NCI-H2171 treated with DMSO at 0.1 percent for 48 hours (cell line): ENCODE results near the gene PGM3.

Experiments used
- DNase-seq: peaks from one replicate; lab custom pipeline; 2025; lab: John Stamatoyannopoulos, UW

The PGM3 gene

DNA sequence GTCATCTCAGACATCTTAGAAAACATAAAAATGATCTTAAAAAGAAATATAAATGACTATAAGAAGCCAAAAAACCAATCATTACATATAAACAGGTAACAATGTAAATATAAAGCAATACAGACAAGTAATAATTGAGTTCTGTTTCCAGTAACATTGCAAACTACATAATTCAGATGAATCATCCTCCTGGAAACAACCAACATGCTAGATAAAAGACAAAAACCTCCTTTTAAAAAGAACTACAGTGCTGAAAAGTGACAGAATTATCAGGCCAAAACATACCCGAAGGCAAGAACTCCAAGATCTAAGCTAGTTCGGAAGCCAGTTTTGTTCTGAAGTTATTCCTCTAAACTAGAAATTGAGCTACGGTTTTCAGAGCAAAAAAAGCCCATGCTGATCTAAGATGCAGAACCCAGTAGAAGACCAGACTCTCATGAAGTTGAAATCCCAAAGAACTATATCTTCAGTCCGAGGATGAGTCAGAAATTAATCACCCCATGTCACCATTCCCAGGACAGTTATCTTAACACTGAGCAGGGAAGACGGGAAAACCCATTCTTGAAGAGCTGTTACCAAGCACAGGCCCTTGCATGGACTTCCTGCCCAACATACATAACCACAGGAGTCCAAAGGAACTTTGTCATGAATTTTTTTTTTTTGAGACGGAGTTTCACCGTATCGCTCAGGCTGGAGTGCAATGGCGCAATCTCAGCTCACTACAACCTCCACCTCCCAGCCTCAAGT lies 9.8 kb downstream of the PGM3 start:
- DNase-seq, result no peak

DNA sequence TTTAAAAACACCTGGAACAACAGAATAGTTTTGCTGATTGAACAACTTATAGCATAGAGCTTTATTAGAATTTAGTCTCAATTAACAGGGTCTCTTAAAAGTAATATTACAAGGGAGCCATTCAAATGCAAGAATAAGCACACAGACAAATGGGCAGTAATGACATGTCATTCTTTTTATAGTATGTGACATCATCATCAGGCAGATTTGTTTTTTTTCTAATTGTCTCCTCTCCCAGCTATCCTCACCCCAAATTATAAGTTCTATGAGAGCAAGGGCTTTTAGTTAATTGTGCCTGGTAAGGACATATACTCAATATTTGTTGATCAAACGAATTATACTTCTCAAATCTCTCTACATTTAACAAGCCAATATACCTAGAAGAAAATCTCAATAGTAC lies 11.0 kb downstream of the PGM3 start:
- DNase-seq, result no peak

DNA sequence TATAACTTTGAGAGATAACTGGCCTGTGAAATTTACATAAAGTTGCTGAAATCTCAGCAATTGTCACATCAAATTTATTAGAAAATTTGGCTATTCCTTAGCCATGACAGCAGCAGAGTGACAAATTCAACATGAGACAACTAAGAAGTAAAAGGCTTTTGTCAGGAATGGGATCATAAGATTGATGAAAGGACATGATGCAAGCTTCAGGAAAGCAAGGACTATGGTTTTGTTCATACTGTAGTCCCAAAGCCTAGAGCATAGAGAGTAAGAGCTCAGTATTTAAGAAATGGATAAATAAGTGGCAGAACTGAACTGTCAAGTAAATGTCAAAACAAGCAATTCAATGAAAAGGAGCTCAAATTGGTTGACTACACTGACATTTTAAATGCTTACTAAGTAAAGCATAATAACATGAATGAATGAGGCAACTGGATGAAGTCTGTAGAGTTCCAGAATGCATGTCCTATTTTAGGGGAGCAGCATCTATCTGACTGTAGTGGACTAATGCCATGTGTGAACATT lies 12.6 kb downstream of the PGM3 start:
- DNase-seq, result no peak

DNA sequence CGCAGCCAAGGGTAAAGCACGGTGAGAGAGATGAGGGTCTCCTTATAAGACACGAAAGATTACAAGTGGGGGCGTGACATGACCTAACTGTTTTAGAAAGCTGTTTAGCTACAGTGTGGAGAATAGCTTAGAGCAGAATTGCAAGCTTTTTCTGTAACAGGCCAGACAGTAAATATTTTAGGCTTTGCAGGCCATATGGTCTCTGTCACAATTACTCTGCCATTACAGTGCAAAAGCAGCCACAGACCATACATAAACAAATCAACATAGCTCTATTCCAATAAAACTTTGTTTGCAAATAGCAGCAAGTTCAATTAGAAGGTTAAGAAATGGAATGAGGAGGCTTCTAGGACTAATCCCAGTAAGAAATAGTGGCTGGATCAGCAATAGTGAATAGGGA lies 16.8 kb downstream of the PGM3 start:
- no peak for DNase-seq

DNA sequence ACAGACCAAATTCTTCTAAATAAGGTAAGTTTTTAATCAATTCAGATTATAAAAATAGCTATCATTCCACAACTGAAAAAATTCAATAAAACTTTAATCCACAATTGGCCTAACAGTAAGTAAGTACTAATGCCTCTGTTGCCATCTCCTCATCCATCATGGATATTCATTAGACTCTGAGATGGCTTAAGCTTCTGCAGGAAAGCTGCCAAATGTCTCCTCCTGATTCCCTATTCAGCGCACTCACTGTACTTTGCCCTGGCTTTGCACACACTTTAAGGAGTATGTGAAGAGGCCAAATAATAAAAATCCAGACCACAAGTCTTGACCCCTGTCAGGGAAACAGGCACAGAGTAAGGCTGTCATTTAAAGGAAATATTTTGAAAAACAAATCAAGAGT lies 23.6 kb downstream of the PGM3 start:
- no peak for DNase-seq

DNA sequence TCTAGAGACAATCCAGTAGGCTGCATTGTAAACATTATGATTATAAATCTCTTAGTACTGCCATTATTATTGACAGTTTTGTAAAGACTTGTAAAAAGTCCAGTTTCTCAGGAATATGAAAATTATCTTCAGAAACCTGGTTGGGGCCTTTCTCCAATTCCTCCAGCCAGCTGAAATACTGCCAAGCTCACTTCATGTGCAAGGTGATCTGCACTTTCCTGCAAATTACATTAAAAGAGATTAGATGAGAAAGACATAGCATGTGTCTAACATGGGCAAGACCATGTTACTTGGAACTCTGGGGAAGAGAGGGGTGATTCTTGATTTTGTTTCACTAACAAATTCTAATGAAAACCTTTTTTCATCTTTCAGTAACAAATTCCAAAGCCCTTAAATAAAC lies 24.0 kb downstream of the PGM3 start:
- DNase-seq, result no peak

DNA sequence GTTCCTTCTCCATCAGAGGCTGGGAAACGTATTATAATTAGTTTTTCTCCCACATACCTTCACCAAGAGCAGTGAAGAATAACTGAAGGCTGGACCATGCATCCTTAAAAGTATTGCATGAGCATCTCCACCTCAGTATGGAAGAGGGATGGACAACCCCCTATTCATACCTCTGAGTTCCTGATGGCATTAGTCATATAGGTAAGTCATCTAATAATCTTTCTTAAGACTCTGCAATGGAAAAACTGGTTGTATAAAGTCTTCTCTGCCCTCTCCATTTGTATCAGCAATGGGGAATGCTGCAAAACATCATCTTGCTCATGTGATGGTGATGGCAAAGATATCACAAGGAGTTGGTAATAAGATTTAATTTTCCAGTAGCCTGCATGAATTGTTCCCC lies 24.5 kb downstream of the PGM3 start:
- no peak for DNase-seq

DNA sequence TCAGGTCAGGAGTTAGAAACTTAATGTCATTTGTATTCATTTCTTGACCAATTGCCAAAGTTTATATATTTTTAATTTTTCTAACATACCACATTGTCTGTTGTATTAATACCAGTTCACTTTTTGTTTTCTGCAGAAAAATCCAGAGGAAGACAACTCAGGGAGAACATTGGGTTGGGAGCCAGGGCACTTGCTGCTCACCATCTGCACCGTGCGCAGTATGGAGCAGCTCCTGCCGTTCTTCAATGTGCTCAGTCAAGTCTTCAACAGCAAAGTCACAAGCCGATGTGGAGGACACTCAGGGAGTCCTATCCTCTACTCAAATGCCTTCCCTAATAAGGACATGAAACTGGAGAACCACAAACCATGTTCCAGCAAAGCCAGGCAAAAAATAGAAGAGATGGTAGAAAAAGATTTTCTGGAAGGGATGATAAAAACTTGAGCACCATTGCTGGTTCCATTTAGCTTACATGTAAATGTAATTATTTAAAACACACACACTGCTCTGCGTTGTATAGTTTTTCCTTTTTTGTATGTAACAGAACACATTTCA lies 25.3 kb downstream of the PGM3 start:
- DNase-seq, result no peak

DNA sequence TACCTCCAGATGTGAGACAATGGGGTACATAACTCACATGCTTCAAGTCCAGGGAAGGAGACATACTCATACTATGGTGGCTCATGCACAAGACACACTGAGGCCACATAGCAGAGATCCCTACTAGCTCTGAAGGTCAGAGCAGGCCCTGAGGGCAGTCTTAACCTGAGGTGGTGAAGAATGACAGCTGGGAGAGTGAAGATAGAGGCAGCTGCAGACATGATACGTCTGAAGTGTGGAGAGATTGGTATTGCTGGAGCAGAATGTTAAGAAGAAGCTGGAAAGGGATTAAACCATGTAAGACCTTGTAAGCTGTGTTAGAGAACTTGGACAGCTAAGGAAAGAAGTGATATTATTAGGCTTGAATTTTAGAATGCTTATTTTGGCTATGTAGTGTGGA lies 32.9 kb downstream of the PGM3 start:
- no peak for DNase-seq

DNA sequence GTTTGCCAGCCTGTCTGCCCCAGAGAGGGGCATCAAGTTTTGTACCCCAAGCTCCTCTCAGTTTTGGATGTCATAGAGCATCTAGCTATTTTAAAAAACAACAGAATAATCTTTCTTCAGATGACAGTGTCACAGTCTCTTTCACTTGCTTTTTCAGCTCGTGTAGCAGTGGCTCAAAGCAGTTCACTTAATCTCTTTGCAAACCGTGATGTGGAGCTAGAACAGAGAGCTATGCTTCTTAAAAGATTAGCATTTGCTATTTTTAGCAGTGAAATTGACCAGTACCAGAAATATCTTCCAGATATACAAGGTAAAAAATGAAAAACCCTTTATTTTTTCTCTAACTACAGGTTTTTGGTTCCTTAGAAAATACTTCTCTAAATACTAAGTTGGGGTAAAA lies 37.3 kb downstream of the PGM3 start:
- no peak for DNase-seq

DNA sequence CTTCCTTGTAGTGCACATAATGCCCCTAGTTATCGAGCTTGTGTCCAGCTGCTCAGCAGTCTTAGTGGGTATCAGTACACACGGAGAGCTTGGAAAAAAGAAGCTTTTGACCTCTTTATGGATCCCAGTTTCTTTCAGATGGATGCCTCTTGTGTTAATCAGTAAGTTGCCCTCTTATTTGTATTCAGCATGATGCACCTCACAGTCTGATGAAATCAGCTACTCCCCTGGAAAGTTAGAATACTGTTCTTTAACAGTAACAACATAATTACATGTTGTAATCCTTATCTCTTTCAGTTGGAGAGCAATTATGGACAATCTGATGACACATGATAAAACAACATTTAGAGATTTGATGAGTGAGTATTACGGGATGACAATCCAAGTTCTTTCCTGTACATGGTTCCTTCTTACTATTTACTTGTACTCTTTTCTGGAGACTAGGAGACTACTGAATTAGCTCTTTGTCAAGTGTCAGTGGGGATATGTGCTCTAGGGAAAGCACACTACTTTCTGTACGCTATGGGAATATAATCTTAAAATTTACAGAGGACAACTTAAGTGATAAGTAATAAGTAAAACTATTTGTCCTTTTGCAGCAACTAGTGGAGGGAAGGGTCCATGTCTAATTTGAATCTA lies 39.1 kb downstream of the PGM3 start:
- no peak for DNase-seq

DNA sequence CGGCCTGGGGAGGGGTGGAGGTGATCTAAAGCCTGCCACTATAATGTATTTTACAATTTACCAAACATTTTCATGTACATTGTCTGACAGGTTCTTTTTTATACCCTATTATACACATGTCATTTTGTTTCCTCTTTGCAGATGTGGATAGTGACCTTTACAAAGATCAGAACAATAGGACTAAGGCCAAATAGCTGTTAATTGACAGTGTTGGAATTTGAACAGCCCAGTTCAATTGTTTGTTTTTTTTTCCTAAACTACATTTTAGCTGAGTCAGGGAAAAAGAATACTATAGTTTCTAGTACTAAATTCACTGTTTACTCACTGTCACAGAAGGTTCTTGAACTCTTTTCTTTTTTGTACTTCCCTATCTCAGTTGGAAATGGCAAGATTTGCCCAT lies 40.2 kb downstream of the PGM3 start:
- no peak for DNase-seq

DNA sequence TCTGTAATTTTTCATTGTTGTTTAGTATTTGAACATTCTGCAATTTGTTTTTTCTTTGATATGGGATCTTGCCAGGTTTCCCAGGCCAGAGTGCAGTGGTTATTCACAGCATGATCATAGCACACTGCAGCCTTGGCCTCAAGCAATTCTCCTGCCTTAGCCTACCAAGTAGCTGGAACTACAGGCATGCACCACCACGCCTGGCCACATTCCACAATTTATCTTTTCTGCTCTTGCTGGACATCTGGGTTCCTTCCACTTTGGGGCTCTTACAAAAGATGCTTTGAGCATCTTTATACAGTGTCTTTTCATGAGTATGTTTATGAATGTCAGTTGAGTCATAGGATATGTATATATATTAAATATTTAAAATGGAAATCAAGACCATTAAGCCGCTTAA lies 42.0 kb downstream of the PGM3 start:
- DNase-seq, result no peak

DNA sequence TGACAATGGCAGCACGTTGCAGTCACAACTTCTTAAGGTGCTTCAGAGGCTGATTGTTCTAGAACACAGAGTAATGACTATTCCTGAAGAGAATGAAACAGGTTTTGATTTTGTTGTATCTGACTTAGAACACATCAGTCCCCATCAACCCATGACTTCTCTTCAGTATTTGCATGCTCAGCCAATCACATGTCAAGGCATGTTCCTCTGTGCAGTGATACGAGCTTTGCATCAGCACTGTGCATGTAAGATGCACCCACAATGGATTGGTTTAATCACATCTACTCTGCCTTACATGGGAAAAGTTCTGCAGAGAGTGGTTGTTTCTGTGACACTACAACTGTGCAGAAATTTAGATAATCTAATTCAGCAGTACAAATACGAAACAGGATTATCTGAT lies 54.3 kb downstream of the PGM3 start:
- DNase-seq, result no peak

DNA sequence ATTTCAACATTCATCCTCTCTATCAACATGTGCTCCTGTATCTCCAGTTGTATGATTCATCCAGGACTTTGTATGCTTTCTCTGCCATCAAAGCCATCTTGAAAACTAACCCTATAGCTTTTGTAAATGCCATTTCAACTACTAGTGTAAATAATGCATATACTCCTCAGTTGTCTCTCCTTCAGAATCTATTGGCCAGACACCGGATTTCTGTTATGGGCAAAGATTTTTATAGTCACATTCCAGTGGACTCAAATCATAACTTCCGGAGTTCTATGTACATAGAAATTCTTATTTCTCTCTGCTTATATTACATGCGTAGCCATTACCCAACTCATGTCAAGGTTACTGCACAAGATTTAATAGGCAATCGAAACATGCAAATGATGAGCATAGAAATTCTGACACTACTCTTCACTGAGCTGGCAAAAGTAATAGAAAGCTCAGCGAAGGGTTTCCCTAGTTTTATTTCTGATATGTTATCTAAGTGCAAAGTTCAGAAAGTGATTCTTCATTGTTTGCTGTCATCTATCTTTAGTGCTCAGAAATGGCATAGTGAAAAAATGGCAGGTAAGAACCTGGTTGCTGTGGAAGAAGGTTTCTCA lies 54.8 kb downstream of the PGM3 start:
- no peak for DNase-seq

DNA sequence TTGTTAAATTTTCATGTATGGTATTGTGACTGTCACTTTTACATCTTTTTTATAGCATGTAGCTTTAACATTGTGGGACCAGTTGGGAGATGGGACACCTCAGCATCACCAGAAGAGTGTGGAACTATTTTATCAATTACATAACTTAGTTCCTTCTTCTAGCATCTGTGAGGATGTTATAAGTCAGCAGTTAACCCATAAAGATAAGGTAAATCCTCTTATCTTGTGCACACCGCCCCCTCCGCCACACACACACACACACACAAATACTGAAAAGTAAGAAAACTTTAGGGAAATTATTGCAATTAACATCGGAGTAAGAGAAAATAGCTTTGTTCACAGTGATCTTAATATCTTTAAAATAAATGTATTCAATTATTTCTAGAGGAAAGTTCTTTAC lies 60.9 kb downstream of the PGM3 start:
- DNase-seq, result no peak

DNA sequence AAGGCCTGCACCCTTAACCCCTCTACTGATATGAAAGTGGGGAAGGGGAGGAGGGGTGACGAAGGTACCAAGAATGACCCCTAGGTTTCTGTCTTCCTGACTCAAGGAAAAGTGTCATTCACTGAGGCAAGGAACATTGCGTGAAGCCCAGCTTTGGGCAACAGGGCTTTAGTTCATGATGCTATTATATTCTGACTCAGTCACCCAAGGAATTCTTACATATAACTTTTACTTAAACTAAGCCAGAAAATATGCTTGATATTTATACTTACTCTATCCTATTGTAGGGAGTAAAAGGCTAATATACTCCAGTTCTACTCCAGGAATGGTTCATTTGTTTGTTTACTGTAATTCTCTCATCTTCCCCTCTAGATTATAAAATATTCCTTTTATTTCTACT lies 65.1 kb downstream of the PGM3 start:
- no peak for DNase-seq

DNA sequence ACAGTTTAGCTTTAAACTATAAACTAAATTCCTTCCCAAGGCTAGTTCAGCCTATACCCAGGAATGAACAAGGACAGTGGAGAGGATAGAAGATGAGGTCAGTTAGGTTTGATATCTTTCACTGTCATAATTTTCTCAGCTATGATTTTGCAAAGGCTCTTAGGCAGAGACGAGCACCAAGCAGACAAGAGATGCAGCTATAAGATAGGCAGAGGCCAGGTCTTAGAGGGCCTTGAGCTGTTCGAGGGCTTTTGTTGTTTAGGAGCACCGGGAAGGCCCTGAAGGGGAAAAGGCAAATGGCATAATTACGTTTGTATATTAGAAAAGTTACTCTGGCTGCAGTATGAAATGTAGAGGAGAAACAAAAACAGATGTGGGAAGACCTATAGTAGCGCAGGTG lies 65.8 kb downstream of the PGM3 start:
- DNase-seq, result no peak

DNA sequence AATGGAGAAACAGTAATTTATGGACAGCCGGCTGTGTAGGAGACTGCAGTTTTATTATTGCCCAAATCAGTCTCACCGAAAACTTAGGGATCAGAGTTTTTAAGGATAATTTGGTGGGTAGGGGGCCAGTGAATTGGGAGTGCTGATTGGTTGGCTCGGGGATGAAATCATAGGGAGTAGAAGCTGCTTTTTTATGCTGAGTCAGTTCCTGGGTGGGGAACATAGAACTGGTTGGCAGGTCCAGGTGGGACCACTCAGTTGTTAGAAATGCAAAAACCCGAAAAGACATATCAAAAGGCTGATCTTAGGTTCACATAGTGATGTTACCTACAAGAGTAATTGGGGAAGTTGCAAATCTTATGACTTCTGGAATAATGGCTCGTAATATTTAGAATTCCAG lies 66.3 kb downstream of the PGM3 start:
- no peak for DNase-seq

DNA sequence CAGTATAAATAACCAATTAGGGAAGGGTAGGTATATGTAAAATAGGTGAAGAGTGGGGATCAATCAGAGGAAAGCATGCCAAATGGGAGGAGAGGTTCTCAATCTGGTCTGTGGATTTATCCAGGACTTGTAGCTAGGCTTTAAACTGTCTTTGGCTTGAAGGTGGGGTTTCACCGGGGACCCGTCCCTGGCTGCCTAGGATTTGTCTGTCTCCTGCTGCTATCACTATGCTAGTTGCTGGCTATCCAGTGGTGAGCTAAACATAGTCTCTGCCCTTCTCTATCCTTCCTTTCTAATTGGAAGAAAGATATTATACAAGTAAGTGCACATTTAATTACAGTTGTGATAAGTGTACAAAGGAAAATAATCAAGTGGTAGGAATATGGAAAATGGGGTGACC lies 66.8 kb downstream of the PGM3 start:
- DNase-seq, result no peak

DNA sequence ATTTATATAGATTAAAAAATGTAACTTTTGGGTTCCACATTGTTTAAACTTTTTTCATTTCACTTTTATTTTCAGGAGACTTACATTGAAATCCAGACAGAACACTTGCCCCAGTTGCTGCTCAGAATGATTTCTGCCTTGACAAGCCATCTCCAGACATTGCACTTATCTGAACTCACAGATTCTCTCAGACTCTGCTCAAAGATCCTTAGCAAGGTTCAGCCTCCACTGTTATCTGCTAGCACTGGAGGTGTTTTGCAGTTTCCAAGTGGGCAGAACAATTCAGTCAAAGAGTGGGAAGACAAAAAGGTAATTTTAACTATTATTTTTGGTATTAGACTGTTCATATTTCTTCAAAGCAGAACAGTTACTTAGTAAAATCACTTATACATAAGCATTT lies 67.6 kb downstream of the PGM3 start:
- no peak for DNase-seq

DNA sequence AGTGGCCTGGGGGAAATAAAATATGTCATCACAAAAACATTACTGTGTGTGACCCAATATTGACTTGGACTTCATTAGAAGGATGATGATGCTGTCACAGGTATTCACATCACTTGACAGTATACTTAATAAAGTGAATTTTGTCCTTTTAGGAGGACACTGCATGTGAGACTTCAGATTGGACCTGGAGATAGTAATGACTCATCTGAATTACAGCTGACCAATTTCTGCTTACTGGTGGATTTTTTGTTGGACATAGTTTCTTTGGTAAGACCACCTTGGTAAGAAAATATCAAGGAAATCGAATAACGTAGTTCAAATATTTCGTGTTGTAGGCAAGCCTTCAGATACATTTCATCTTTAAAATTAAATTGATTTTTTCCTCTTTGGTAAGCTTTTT lies 68.5 kb downstream of the PGM3 start:
- DNase-seq, result no peak

DNA sequence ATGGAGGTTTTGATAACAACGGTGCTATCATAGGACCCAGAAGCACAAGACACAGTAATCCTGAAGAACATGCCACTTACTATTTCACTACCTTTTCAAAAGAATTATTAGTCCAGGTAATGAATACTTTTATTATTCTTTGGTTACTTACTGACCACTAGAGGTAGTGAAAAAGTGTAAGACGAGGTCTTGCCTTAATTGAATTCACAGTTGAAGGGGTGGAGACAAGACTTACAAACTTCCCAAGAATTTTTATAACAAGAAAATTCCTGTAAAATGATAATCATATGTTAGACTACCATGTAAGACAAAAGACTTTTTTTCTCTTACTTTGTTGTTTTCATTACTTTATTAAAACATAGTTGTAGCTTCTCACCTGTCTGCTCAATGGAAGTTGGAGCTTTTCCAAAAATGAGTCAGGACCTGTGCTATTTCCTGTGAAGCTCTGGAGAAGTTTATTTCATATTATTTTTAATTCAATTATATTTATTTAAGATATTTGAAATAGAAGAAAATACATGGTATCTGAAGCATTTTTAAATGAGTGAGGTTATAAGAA lies 73.2 kb downstream of the PGM3 start:
- no peak for DNase-seq
